ENCODE data around the gene COA1. TPM values are rescaled to one million over a fixed set of nuclear protein-coding genes. Genes with fewer than 3 reads are reported as not detected.
"Not testable (repeated sequence)": the region's sequence is repeated elsewhere in the genome, so short reads cannot be mapped to it uniquely, and the experiment has no call there.

Gene COA1
- total RNA-seq, 6 donors from 2014 or later, result 37.5 to 65.9 (median 44.9) TPM

GRCh38 chr7:43716598-43716997 lies 12.7 kb downstream of the COA1 start:
- Histone ChIP-seq H3K36me3 (no peaks in the 10 kb centered on the region), H3K27ac (no peak overlapping the region), H3K27me3 (no peaks in the 10 kb centered on the region), H3K4me1 (peaks cover 0 to 5% (median 0%) of the 10 kb centered on the region in 4 donors), H3K4me3 (no peak overlapping the region), H3K9me3 (no peaks in the 10 kb centered on the region)
- TF ChIP-seq EP300 (IDR thresholded peaks at IDR 0.05) (no peak), POLR2A (IDR thresholded peaks at IDR 0.05) (no peak), POLR2AphosphoS5 (IDR thresholded peaks at IDR 0.05) (no peak)
- ATAC-seq (ENCODE audit: low FRiP score in 2 of 2) (no peak), DNase-seq (no peak)
- WGBS, 2 donors, result 76 to 79% methylated on average over 2 of the region's 2 CpGs

- not testable (repeated sequence) for H3K9me3 ChIP-seq; H3K27me3 ChIP-seq; H3K4me1 ChIP-seq; DNase-seq; H3K27ac ChIP-seq; H3K4me3 ChIP-seq; ATAC-seq (ENCODE audit: low FRiP score in 2 of 2); H3K36me3 ChIP-seq
- WGBS, 2 donors, result 97 to 100% methylated on average over 2 of the region's 2 CpGs
Measured at GRCh38 chr7:43715966-43716365, 13.4 kb downstream of the COA1 start.

- DNase-seq (no peak), ATAC-seq (ENCODE audit: low FRiP score in 2 of 2) (no peak)
- Histone ChIP-seq H3K27ac (no peak overlapping the region), H3K9me3 (no peaks in the 10 kb centered on the region), H3K4me1 (peaks cover 0 to 4% (median 0%) of the 10 kb centered on the region in 4 donors), H3K4me3 (no peak overlapping the region), H3K36me3 (no peaks in the 10 kb centered on the region), H3K27me3 (no peaks in the 10 kb centered on the region)
- 92 to 93% methylated on average over 1 of the region's 1 CpG for WGBS, 2 donors
- TF ChIP-seq POLR2A (IDR thresholded peaks at IDR 0.05) (no peak), EP300 (IDR thresholded peaks at IDR 0.05) (no peak), POLR2AphosphoS5 (IDR thresholded peaks at IDR 0.05) (no peak), CTCF (IDR thresholded peaks at IDR 0.05) (no peak)
Measured at GRCh38 chr7:43711503-43711902, 17.8 kb downstream of the COA1 start.

GRCh38 chr7:43708055-43708454 lies 21.3 kb downstream of the COA1 start:
- 97 to 99% methylated on average over 9 of the region's 9 CpGs for WGBS, 2 donors
- H3K27me3 ChIP-seq; H3K4me1 ChIP-seq; H3K27ac ChIP-seq; H3K36me3 ChIP-seq; DNase-seq; ATAC-seq (ENCODE audit: low FRiP score in 2 of 2); H3K4me3 ChIP-seq; H3K9me3 ChIP-seq: not testable (repeated sequence)

- 92 to 100% methylated on average over 1 of the region's 1 CpG for WGBS, 2 donors
- no peak overlapping the region for H3K27ac ChIP-seq
- no peak for DNase-seq
Measured at GRCh38 chr7:43703573-43703972, 25.8 kb downstream of the COA1 start.

GRCh38 chr7:43702974-43703373 lies 26.3 kb downstream of the COA1 start:
- no peak for DNase-seq
- 58 to 71% methylated on average over 1 of the region's 1 CpG for WGBS, 2 donors

More at GRCh38 chr7:43703573-43703972, 25.8 kb downstream of the COA1 start:
- Histone ChIP-seq H3K36me3 (peaks cover 0 to 4% (median 0%) of the 10 kb centered on the region in 4 donors), H3K27me3 (no peaks in the 10 kb centered on the region), H3K4me1 (no peaks in the 10 kb centered on the region), H3K4me3 (no peak overlapping the region), H3K9me3 (no peaks in the 10 kb centered on the region)
- ATAC-seq (ENCODE audit: low FRiP score in 2 of 2), result no peak
- TF ChIP-seq EP300 (IDR thresholded peaks at IDR 0.05) (no peak), CTCF (IDR thresholded peaks at IDR 0.05) (no peak)

GRCh38 chr7:43701929-43702328 lies 27.4 kb downstream of the COA1 start:
- Histone ChIP-seq H3K27me3 (no peaks in the 10 kb centered on the region), H3K4me3 (no peak overlapping the region), H3K36me3 (peaks cover 0 to 4% (median 0%) of the 10 kb centered on the region in 4 donors), H3K9me3 (no peaks in the 10 kb centered on the region), H3K27ac (no peak overlapping the region), H3K4me1 (no peaks in the 10 kb centered on the region)
- TF ChIP-seq CTCF (IDR thresholded peaks at IDR 0.05) (no peak), EP300 (IDR thresholded peaks at IDR 0.05) (no peak)
- ATAC-seq (ENCODE audit: low FRiP score in 2 of 2), result no peak
- no peak for DNase-seq
- 80 to 89% methylated on average over 3 of the region's 3 CpGs for WGBS, 2 donors

More at GRCh38 chr7:43702974-43703373, 26.3 kb downstream of the COA1 start:
- H3K4me1 ChIP-seq, result no peaks in the 10 kb centered on the region
- ATAC-seq (ENCODE audit: low FRiP score in 2 of 2), result no peak
- TF ChIP-seq EP300 (IDR thresholded peaks at IDR 0.05) (no peak), POLR2A (IDR thresholded peaks at IDR 0.05) (no peak)
- no peaks in the 10 kb centered on the region for H3K27me3 ChIP-seq
- no peak overlapping the region for H3K4me3 ChIP-seq
- no peak overlapping the region for H3K27ac ChIP-seq
- peaks cover 0 to 4% (median 0%) of the 10 kb centered on the region in 4 donors for H3K36me3 ChIP-seq
- no peaks in the 10 kb centered on the region for H3K9me3 ChIP-seq

Measured in upper lobe of left lung (tissue), 6 donors.